Nephron progenitor cell (in vitro differentiated cells): ENCODE data around the gene CNOT3.

Experiments
- DNase-seq: peaks from one replicate; pipeline ENCODE4 v3.0.0; 2021
- H3K27ac Mint-ChIP-seq: 2 replicates; pipeline ENCODE4 v1.8.0; 2021; ENCODE audit warnings: mild to moderate bottlenecking, moderate library complexity, mixed read lengths
- H3K27me3 Mint-ChIP-seq: 2 replicates; pipeline ENCODE4 v1.8.0; 2021; ENCODE audit warnings: mild to moderate bottlenecking, low read depth, mixed read lengths; ENCODE audit not compliant: poor library complexity
- H3K36me3 Mint-ChIP-seq: 2 replicates; pipeline ENCODE4 v1.8.0; 2021; ENCODE audit warnings: low read depth, mixed read lengths
- H3K4me1 Mint-ChIP-seq: 2 replicates; pipeline ENCODE4 v1.8.0; 2021; ENCODE audit warnings: mixed read lengths
- H3K4me3 Mint-ChIP-seq: 2 replicates; pipeline ENCODE4 v1.8.0; 2021; ENCODE audit warnings: mild to moderate bottlenecking, moderate library complexity, mixed read lengths
- H3K9me3 Mint-ChIP-seq: 2 replicates; pipeline ENCODE4 v1.8.0; 2021; ENCODE audit warnings: mild to moderate bottlenecking, moderate library complexity, mixed read lengths
- TF ChIP-seq, protein P1 (sequence below): fragments of 200-600 bp; sonication (generic); IDR thresholded peaks from 2 replicates; pipeline ENCODE4 v1.5.0; 2021; ENCODE audit warnings: antibody characterized with exemption

Gene CNOT3

DNA sequence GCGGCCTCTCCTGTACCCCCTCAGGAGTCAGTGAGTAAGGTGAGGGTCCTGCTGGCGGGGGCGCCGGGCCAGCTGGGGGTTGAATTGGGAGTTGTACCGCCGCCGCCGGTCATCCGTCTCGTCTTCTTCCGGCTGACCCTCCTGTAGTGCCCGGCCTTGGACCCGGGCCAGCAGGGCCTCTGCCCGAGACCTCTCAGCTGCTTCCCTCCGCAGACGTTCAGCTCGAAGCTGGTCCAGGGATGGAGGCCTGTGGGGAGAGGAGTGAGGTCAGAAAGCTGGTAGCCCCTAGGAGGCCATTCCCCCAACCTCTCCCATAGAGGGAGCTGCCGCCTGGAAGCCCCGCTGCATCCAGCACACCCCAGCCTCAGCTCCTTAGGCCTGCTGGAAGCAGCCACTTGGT is 18.1 kb downstream of the CNOT3 start:
- TF ChIP-seq, protein P1, sequence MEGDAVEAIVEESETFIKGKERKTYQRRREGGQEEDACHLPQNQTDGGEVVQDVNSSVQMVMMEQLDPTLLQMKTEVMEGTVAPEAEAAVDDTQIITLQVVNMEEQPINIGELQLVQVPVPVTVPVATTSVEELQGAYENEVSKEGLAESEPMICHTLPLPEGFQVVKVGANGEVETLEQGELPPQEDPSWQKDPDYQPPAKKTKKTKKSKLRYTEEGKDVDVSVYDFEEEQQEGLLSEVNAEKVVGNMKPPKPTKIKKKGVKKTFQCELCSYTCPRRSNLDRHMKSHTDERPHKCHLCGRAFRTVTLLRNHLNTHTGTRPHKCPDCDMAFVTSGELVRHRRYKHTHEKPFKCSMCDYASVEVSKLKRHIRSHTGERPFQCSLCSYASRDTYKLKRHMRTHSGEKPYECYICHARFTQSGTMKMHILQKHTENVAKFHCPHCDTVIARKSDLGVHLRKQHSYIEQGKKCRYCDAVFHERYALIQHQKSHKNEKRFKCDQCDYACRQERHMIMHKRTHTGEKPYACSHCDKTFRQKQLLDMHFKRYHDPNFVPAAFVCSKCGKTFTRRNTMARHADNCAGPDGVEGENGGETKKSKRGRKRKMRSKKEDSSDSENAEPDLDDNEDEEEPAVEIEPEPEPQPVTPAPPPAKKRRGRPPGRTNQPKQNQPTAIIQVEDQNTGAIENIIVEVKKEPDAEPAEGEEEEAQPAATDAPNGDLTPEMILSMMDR, result no peak
- Mint-ChIP-seq H3K27me3 (no peaks in the 10 kb centered on the region), H3K27ac (no peak overlapping the region), H3K36me3 (peaks cover 45% of the 10 kb centered on the region), H3K4me3 (no peak overlapping the region), H3K9me3 (peaks cover 10% of the 10 kb centered on the region), H3K4me1 (peaks cover 26% of the 10 kb centered on the region)
- no peak for DNase-seq

DNA sequence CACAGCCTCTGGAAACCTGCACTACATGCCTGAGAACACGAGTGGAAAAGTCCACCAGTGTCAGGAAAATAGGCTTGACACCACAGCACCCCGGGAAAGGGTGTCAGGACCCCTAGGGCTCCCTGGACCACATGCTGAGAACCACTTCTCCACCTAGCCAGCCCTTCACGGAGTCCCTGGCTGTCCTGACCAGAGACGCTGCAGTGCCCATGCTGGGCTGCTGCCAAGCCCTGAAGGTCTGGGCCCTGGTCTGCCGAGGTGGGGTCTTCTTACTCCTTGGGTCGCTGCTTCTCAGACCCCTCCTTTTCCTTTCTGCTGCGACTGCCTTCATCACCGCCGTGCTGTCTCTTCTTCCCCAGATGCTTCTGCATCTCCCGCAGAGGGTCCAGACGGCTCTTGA is 18.9 kb downstream of the CNOT3 start:
- no peak overlapping the region for H3K27ac Mint-ChIP-seq
- DNase-seq, result no peak
- TF ChIP-seq, protein P1, result no peak
- H3K9me3 Mint-ChIP-seq, result peaks cover 17% of the 10 kb centered on the region
- H3K27me3 Mint-ChIP-seq, result peaks cover 7% of the 10 kb centered on the region
- H3K4me1 Mint-ChIP-seq, result peaks cover 32% of the 10 kb centered on the region
- H3K4me3 Mint-ChIP-seq, result no peak overlapping the region
- H3K36me3 Mint-ChIP-seq, result peaks cover 44% of the 10 kb centered on the region

DNA sequence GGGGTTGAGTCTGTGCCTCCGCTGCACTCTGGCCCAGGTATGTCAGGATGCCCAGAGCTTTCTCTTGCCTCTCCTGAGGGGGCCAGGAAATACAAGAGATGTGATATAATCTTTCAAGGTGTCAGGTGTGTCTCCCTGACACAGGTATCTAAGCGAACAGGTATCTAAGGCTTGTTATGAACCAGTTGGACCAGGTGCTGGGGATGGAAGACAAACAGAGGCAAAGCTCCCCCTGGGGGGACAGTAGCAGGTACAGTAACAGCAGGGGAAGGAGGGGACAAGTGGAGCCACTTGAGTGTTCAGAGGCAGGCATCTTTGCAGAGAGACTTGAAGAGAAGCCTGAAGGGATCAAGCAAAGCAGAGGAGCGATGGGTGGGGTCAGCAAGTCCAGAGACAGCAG is 19.4 kb downstream of the CNOT3 start:
- Mint-ChIP-seq H3K36me3 (peaks cover 44% of the 10 kb centered on the region), H3K27ac (peak overlapping the region; percentile 78), H3K4me1 (peaks cover 36% of the 10 kb centered on the region), H3K4me3 (peak overlapping the region; percentile 35), H3K9me3 (peaks cover 21% of the 10 kb centered on the region), H3K27me3 (peaks cover 11% of the 10 kb centered on the region)
- TF ChIP-seq, protein P1, result no peak
- no peak for DNase-seq

DNA sequence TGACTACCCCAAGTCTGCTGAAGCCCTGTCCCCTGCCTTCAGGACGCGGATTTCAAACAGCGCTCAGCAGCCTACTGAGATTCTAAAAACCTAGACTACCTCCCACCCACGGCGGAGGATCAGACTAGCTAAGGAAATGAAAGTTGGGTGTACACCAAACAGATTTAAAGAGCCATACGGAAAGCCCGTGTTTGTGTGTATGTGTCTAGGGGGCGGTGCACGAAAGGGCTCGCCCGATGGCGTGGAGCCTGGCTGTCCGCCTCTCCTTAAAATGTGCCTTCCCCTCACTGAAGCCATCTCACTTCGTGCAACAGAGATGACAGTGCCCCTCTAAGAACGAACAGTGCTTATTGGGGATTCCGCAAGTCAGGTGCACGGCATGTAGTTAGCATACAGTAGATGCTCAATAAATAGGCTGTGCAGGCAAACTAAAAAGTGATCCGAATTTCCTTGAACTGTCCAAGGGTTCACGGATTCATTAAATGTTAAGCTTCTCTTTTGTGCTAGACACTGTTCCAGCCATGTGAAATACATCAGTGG is 21.3 kb downstream of the CNOT3 start:
- Mint-ChIP-seq H3K4me1 (peaks cover 45% of the 10 kb centered on the region), H3K9me3 (peaks cover 39% of the 10 kb centered on the region), H3K36me3 (peaks cover 52% of the 10 kb centered on the region), H3K27ac (peak overlapping the region; percentile 37), H3K4me3 (peak overlapping the region; percentile 98), H3K27me3 (peaks cover 23% of the 10 kb centered on the region)
- TF ChIP-seq, protein P1, result no peak
- DNase-seq, result no peak

DNA sequence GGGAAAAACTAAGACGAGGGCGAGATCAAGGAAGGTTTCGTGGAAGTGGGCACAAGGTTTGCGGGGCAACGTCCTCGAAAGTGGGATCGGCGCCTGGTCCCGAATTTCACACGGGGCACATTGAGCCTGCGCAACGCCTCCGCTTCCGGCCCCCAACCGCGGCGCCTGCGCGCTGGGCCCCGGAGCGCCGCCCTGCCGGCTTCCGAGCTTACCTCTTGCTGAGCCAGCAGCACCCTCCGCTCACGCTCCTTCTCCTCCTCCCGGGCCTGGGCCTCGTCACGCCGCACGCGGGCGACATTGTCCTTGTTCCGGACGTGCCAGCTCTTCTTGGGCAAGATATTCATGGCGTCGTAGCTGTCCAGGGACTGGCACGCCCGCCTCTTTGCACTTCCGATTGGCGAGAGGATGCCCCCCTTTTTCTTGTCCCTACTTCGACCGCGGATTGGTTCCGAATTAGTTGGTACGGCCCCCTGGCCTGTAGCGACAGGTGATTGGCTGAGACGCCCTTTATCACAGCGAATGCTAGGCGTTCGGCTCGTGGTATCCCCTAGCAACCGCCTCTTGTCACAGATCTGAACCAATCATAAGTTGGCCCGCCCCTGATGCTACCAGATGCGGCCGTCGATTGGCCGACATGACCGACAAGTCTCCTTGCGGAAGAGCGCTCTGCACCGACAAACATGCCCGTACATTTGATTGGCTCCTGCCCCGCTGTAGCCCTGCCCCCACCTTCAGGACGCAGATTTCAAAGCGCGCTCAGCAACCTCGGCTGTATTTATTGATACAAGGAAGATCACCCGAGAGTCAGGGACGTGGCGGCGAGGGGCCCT is 22.0 kb downstream of the CNOT3 start, which contains the start of gene LENG1:
TSS of gene LENG1 (minus strand) at position 370 of the 830 bp plus-strand sequence. CDS start at position 344, 26 bp downstream.
- Mint-ChIP-seq H3K36me3 (peaks cover 52% of the 10 kb centered on the region), H3K4me1 (peaks cover 45% of the 10 kb centered on the region), H3K4me3 (peak within 1 kb of the TSS; percentile 98), H3K9me3 (peaks cover 45% of the 10 kb centered on the region), H3K27ac (peak within 1 kb of the TSS; percentile 100), H3K27me3 (peaks cover 29% of the 10 kb centered on the region)
- peak; percentile 97 for DNase-seq
- TF ChIP-seq, protein P1, result peak; percentile 15
